OCI-LY7 (cell line): Measurements from ENCODE around the gene MGAT4C. TPM values are rescaled to one million over a fixed set of nuclear protein-coding genes. Genes with fewer than 3 reads are reported as not detected.
"Not testable (repeated sequence)": the region's sequence is repeated elsewhere in the genome, so short reads cannot be mapped to it uniquely, and the experiment has no call there.

ENCODE experiments used
- BruUV-seq: library from RNA; stranded (reverse); fragments of 400-500 nt; replicated peaks from 2 replicates; lab custom pipeline; 2021; lab: Mats Ljungman, UMichigan
- CTCF ChIA-PET: fragments of 300-600 bp; sonication (Branson Sonifier 250); formaldehyde crosslinking; loops from one replicate; lab custom pipeline; 2022; ENCODE audit warnings: antibody characterized with exemption; ENCODE audit not compliant: unreplicated experiment; lab: Charles Lee
- POLR2A ChIA-PET: fragments of 300-600 bp; sonication (Branson Sonifier 250); formaldehyde crosslinking; loops from one replicate; lab custom pipeline; 2022; ENCODE audit warnings: antibody characterized with exemption; lab: Charles Lee
- DNase-seq: peaks from one replicate; pipeline ENCODE4 v3.0.0-alpha.2; 2015; ENCODE audit warnings: low spot score
- H2AFZ ChIP-seq: fragments of 200-600 bp; sonication (generic), shearing (Covaris generic); 2 replicates; pipeline ENCODE4 v1.6.1; 2014; ENCODE audit warnings: mild to moderate bottlenecking, antibody characterized with exemption, low read length, moderate library complexity
- H3K27ac ChIP-seq: fragments of 200-600 bp; sonication (generic); 2 replicates; pipeline ENCODE4 v1.5.1; 2014; ENCODE audit warnings: mixed run types, low read depth, mild to moderate bottlenecking, moderate library complexity, low read length, inconsistent platforms; ENCODE audit not compliant: poor library complexity, severe bottlenecking
- H3K36me3 ChIP-seq: fragments of 200-600 bp; sonication (generic); 2 replicates; pipeline ENCODE4 v1.6.1; 2014; ENCODE audit warnings: mild to moderate bottlenecking, antibody characterized with exemption, low read length, moderate library complexity, mixed read lengths; ENCODE audit not compliant: insufficient read depth
- H3K4me1 ChIP-seq: fragments of 200-600 bp; sonication (generic); 2 replicates; pipeline ENCODE4 v1.5.1; 2014; ENCODE audit warnings: mild to moderate bottlenecking, low read length; ENCODE audit not compliant: insufficient read depth, poor library complexity, severe bottlenecking
- H3K4me2 ChIP-seq: fragments of 200-600 bp; sonication (generic); 2 replicates; pipeline ENCODE4 v1.6.1; 2014; ENCODE audit warnings: mild to moderate bottlenecking, low read length
- H3K4me3 ChIP-seq: fragments of 200-600 bp; sonication (generic); 2 replicates; pipeline ENCODE4 v1.5.1; 2014; ENCODE audit warnings: mild to moderate bottlenecking, low read depth, low read length; ENCODE audit not compliant: poor library complexity, severe bottlenecking
- H3K79me2 ChIP-seq: fragments of 200-600 bp; sonication (generic); 2 replicates; pipeline ENCODE4 v1.6.1; 2016; ENCODE audit warnings: low read depth, mild to moderate bottlenecking, low read length, moderate library complexity, mixed read lengths; ENCODE audit not compliant: insufficient read depth
- H3K9me2 ChIP-seq: fragments of 200-600 bp; sonication (generic); 2 replicates; pipeline ENCODE4 v1.6.1; 2016; ENCODE audit warnings: mild to moderate bottlenecking, low read length, mixed read lengths; ENCODE audit not compliant: insufficient read depth
- H3K9me3 ChIP-seq: fragments of 200-600 bp; sonication (generic); 2 replicates; pipeline ENCODE4 v1.6.1; 2014; ENCODE audit warnings: mild to moderate bottlenecking, mixed run types, low read length, mixed read lengths
- H4K20me1 ChIP-seq: fragments of 200-600 bp; sonication (generic); 2 replicates; pipeline ENCODE4 v1.6.1; 2014; ENCODE audit warnings: mild to moderate bottlenecking, antibody characterized with exemption, low read length, moderate library complexity, mixed read lengths; ENCODE audit not compliant: insufficient read depth
- CTCF ChIP-seq: fragments of 200-600 bp; sonication (generic); conservative IDR thresholded peaks from 2 replicates; pipeline ENCODE4 v1.5.1; 2014; ENCODE audit warnings: mild to moderate bottlenecking, antibody characterized with exemption, low read length, moderate library complexity, mixed read lengths
- EZH2phosphoT487 ChIP-seq: fragments of 200-600 bp; sonication (generic); IDR thresholded peaks from 2 replicates; pipeline ENCODE4 v1.6.1; 2018; ENCODE audit warnings: low read depth, borderline replicate concordance, mild to moderate bottlenecking, mixed run types, antibody characterized with exemption, low read length, moderate library complexity, mixed read lengths
- intact Hi-C: fragments of 100-400 bp; cut with micrococcal nuclease; formaldehyde crosslinking; loops from one replicate; pipeline ENCODE4 v1.10.0; 2022; ENCODE audit not compliant: unreplicated experiment
- total RNA-seq, 2 experiments: library from RNA; depleted of rRNA in 1 of 2; stranded (reverse); fragments of >200 nt in 1 of 2; shearing (Covaris generic) in 1 of 2; gene quantifications; 2 replicates each; pipeline ENCODE4 v1.2.3, GENCODE V29; 2014 to 2022

The MGAT4C gene
- total RNA-seq, 2 experiments from 2014 or later: not detected

GRCh38 chr12:86138770-86139169, 117.4 kb downstream of the MGAT4C start:
- no peak overlapping the region for H3K4me2 ChIP-seq
- no peak for TF ChIP-seq EZH2phosphoT487
- TF ChIP-seq CTCF: no peak
- no peaks in the 10 kb centered on the region for H3K9me2 ChIP-seq
- no peak for DNase-seq
- intact Hi-C loops: no loop called here
- CTCF ChIA-PET: no interaction called here
- no peak overlapping the region for H2AFZ ChIP-seq
- no peaks in the 10 kb centered on the region for H3K36me3 ChIP-seq
- H3K4me1 ChIP-seq: no peaks in the 10 kb centered on the region
- no TSS peak for BruUV-seq
- no peak overlapping the region for H3K27ac ChIP-seq
- H3K9me3 ChIP-seq: no peaks in the 10 kb centered on the region
- H3K4me3 ChIP-seq: no peak overlapping the region
- POLR2A ChIA-PET: no interaction called here
- no peaks in the 10 kb centered on the region for H4K20me1 ChIP-seq
- H3K79me2 ChIP-seq: no peaks in the 10 kb centered on the region

GRCh38 chr12:86137936-86138335, 118.3 kb downstream of the MGAT4C start:
- no peak for TF ChIP-seq CTCF
- no peak for TF ChIP-seq EZH2phosphoT487
- Histone ChIP-seq H3K27ac (no peak overlapping the region), H3K36me3 (no peaks in the 10 kb centered on the region), H3K4me1 (no peaks in the 10 kb centered on the region), H3K9me2 (no peaks in the 10 kb centered on the region), H3K79me2 (no peaks in the 10 kb centered on the region), H3K9me3 (no peaks in the 10 kb centered on the region), H2AFZ (no peak overlapping the region), H3K4me3 (no peak overlapping the region), H4K20me1 (no peaks in the 10 kb centered on the region), H3K4me2 (no peak overlapping the region)
- no TSS peak for BruUV-seq
- no peak for DNase-seq
- CTCF ChIA-PET: no interaction called here
- POLR2A ChIA-PET: no interaction called here
- intact Hi-C loops: no loop called here

- intact Hi-C loops: no loop called here
- Histone ChIP-seq H4K20me1 (no peaks in the 10 kb centered on the region), H2AFZ (no peak overlapping the region), H3K36me3 (no peaks in the 10 kb centered on the region), H3K9me2 (no peaks in the 10 kb centered on the region), H3K79me2 (no peaks in the 10 kb centered on the region), H3K9me3 (no peaks in the 10 kb centered on the region), H3K27ac (no peak overlapping the region), H3K4me1 (no peaks in the 10 kb centered on the region), H3K4me3 (no peak overlapping the region), H3K4me2 (no peak overlapping the region)
- ChIA-PET POLR2A (no interaction called here), CTCF (no interaction called here)
- no peak for TF ChIP-seq EZH2phosphoT487
- no peak for TF ChIP-seq CTCF
- BruUV-seq: no TSS peak
- no peak for DNase-seq
These were observed 121.6 kb downstream of the MGAT4C start for GRCh38 chr12:86134561-86134960.

- H3K4me3 ChIP-seq, H3K9me2 ChIP-seq, H3K4me1 ChIP-seq, POLR2A ChIA-PET, DNase-seq, CTCF ChIA-PET, H3K79me2 ChIP-seq, H3K4me2 ChIP-seq, H3K27ac ChIP-seq, intact Hi-C loops, H4K20me1 ChIP-seq, H3K36me3 ChIP-seq, BruUV-seq, H2AFZ ChIP-seq, H3K9me3 ChIP-seq: not testable (repeated sequence)
These were observed 129.3 kb downstream of the MGAT4C start for GRCh38 chr12:86126900-86127299.
